Mammary epithelial cell (primary cell): ENCODE results near the gene BICD1.

ENCODE experiments used
- CTCF ChIP-seq, 2 donors: IDR thresholded peaks in 1 of 2; conservative IDR thresholded peaks in 1 of 2; 2 replicates each; pipeline ENCODE4 v1.5.1; 2011 to 2012; ENCODE audit warnings: inconsistent platforms in 2 of 2, low read length in 2 of 2, mild to moderate bottlenecking in 2 of 2, control low read depth in 1 of 2, low read depth in 1 of 2; ENCODE audit not compliant: insufficient read depth in 1 of 2; ENCODE audit errors: extremely low read depth in 1 of 2
- EZH2 ChIP-seq: IDR thresholded peaks from 2 replicates; pipeline ENCODE4 v1.6.1; 2012; ENCODE audit warnings: low read length, inconsistent platforms, borderline replicate concordance

- no peak for TF ChIP-seq EZH2
- TF ChIP-seq CTCF (conservative IDR thresholded peaks at IDR 0.05 in 1 of 2, IDR thresholded peaks at IDR 0.05 in 1 of 2; ENCODE audit: extremely low read depth in 1 of 2, insufficient read depth in 1 of 2, low read depth in 1 of 2, low read length in 2 of 2): no peak
These were observed 99.1 kb downstream of the BICD1 start for GRCh38 chr12:32205731-32206130.
